ENCODE measurements around the gene C3orf18.

GRCh38 chr3:50588759-50589433 is 21.3 kb upstream of the C3orf18 start:
- TF ChIP-seq RCOR1 (conservative IDR thresholded peaks at IDR 0.05; ENCODE audit: low read depth, low read length) (no peak), ATF2 (IDR thresholded peaks at IDR 0.05; ENCODE audit: low read length) (no peak), ZSCAN29 (IDR thresholded peaks at IDR 0.05) (no peak), RELA (IDR thresholded peaks at IDR 0.05; ENCODE audit: borderline replicate concordance, partially characterized antibody) (no peak), NR2C2 (IDR thresholded peaks at IDR 0.05; ENCODE audit: borderline replicate concordance, control insufficient read depth, insufficient read length, low read depth) (no peak), RAD21 (IDR thresholded peaks at IDR 0.05; ENCODE audit: insufficient read depth, low read depth, low read length) (no peak), POLR2A (IDR thresholded peaks at IDR 0.05; ENCODE audit: low read depth, low read length) (no peak), CBFB (IDR thresholded peaks at IDR 0.05; ENCODE audit: low read depth) (no peak), BHLHE40 (IDR thresholded peaks at IDR 0.05; ENCODE audit: borderline replicate concordance in 1 of 2, low read depth in 2 of 2, low read length in 1 of 2) (no peak), ZBTB4 (CRISPR knock-in tag; IDR thresholded peaks at IDR 0.05) (no peak), E2F8 (IDR thresholded peaks at IDR 0.05; ENCODE audit: low read depth, partially characterized antibody) (no peak)
- TF ChIP-seq, protein P1, sequence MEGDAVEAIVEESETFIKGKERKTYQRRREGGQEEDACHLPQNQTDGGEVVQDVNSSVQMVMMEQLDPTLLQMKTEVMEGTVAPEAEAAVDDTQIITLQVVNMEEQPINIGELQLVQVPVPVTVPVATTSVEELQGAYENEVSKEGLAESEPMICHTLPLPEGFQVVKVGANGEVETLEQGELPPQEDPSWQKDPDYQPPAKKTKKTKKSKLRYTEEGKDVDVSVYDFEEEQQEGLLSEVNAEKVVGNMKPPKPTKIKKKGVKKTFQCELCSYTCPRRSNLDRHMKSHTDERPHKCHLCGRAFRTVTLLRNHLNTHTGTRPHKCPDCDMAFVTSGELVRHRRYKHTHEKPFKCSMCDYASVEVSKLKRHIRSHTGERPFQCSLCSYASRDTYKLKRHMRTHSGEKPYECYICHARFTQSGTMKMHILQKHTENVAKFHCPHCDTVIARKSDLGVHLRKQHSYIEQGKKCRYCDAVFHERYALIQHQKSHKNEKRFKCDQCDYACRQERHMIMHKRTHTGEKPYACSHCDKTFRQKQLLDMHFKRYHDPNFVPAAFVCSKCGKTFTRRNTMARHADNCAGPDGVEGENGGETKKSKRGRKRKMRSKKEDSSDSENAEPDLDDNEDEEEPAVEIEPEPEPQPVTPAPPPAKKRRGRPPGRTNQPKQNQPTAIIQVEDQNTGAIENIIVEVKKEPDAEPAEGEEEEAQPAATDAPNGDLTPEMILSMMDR (IDR thresholded peaks at IDR 0.05 in 2 of 3, conservative IDR thresholded peaks at IDR 0.05 in 1 of 3; ENCODE audit: control insufficient read depth in 2 of 3, extremely low read depth in 1 of 3, insufficient read depth in 1 of 3, low read depth in 3 of 3, low read length in 3 of 3), result no peak
- TF ChIP-seq, protein P2, sequence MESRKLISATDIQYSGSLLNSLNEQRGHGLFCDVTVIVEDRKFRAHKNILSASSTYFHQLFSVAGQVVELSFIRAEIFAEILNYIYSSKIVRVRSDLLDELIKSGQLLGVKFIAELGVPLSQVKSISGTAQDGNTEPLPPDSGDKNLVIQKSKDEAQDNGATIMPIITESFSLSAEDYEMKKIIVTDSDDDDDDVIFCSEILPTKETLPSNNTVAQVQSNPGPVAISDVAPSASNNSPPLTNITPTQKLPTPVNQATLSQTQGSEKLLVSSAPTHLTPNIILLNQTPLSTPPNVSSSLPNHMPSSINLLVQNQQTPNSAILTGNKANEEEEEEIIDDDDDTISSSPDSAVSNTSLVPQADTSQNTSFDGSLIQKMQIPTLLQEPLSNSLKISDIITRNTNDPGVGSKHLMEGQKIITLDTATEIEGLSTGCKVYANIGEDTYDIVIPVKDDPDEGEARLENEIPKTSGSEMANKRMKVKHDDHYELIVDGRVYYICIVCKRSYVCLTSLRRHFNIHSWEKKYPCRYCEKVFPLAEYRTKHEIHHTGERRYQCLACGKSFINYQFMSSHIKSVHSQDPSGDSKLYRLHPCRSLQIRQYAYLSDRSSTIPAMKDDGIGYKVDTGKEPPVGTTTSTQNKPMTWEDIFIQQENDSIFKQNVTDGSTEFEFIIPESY (IDR thresholded peaks at IDR 0.05), result no peak
- TF ChIP-seq, protein P3, sequence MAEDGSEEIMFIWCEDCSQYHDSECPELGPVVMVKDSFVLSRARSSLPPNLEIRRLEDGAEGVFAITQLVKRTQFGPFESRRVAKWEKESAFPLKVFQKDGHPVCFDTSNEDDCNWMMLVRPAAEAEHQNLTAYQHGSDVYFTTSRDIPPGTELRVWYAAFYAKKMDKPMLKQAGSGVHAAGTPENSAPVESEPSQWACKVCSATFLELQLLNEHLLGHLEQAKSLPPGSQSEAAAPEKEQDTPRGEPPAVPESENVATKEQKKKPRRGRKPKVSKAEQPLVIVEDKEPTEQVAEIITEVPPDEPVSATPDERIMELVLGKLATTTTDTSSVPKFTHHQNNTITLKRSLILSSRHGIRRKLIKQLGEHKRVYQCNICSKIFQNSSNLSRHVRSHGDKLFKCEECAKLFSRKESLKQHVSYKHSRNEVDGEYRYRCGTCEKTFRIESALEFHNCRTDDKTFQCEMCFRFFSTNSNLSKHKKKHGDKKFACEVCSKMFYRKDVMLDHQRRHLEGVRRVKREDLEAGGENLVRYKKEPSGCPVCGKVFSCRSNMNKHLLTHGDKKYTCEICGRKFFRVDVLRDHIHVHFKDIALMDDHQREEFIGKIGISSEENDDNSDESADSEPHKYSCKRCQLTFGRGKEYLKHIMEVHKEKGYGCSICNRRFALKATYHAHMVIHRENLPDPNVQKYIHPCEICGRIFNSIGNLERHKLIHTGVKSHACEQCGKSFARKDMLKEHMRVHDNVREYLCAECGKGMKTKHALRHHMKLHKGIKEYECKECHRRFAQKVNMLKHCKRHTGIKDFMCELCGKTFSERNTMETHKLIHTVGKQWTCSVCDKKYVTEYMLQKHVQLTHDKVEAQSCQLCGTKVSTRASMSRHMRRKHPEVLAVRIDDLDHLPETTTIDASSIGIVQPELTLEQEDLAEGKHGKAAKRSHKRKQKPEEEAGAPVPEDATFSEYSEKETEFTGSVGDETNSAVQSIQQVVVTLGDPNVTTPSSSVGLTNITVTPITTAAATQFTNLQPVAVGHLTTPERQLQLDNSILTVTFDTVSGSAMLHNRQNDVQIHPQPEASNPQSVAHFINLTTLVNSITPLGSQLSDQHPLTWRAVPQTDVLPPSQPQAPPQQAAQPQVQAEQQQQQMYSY (CRISPR knock-in tag; IDR thresholded peaks at IDR 0.05), result no peak
